ENCODE results near the gene KCNF1.

KCNF1 gene

GRCh38 chr2:10879159-10879558 lies 32.6 kb upstream of the KCNF1 start:
- no peak for DNase-seq
- in situ Hi-C loops (cut with HindIII; ENCODE audit: low pct_ligation_motif_present, low pct_unique_long_range_greater_than_20kb, low sequenced_read_pairs): no loop called here

DNA sequence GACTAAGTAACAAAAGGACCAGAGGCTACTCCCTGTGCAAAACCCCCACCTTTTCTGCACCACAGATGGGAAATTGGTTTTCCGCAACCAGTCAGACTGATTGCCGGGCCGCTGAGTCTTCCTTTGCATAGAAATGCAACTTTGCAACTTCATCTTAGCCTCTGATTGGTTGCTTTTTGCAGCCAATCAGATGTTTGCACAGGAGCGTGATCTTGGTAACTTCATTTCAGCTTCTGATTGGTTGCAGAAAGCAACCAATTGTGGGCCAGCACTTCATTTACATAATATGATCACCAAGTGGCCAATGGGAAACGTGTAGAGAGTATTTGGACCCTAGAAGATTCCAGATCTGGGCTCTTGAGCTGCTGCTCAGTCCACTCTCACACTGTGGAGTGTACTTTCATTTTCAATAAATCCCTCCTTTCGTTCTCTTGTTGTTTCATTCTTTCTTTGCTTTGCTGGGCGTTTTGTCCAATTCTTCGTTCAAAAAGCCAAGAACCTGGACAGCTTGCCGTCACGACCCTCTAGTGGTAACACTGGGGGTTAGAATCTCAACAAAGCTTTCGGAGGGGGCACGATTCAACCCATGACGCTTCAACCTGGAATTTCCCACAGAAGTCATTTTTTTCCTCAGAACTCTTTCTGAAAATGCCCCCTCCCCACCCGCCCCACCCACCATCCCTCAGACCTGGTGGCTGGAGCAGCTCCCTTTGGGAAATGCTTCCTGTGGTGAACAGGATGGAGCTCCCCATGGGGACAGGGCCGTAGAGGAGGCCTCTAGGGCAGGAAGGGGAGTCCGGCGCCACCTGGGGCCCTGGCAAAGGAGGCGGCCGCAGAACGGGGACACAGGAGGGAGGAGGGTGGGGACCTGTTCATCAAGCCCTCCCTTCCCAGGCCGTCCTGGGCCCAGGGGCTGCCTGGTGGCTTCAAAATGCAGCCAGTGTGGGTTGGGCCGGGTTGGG lies 31.8 kb upstream of the KCNF1 start:
- in situ Hi-C loops (cut with HindIII; ENCODE audit: low pct_ligation_motif_present, low pct_unique_long_range_greater_than_20kb, low sequenced_read_pairs): no loop called here
- no peak for DNase-seq

GRCh38 chr2:10880586-10881321 lies 31.0 kb upstream of the KCNF1 start:
- in situ Hi-C loops (cut with HindIII; ENCODE audit: low pct_ligation_motif_present, low pct_unique_long_range_greater_than_20kb, low sequenced_read_pairs): no loop called here
- no peak for DNase-seq

DNA sequence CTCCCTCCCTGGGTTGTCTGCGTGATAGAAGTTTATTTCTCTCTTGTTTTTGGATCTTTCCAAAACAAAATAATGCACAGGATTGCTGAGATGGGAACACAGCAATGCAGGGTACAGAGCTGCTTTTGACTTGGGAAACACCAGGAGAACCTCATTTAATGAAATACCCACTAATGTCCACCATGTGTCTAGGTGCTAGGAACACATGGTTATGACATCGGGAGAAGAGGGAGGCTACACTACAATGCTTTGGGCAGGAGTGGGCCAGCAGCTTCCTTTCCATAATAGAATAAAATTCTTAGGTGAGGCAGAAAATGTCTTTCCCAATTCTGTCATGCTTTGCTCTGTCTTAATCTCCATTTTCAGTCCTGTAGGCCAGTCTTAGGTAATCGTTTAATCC lies 29.2 kb upstream of the KCNF1 start:
- DNase-seq: no peak
- in situ Hi-C loops (cut with HindIII; ENCODE audit: low pct_ligation_motif_present, low pct_unique_long_range_greater_than_20kb, low sequenced_read_pairs): no loop called here

DNA sequence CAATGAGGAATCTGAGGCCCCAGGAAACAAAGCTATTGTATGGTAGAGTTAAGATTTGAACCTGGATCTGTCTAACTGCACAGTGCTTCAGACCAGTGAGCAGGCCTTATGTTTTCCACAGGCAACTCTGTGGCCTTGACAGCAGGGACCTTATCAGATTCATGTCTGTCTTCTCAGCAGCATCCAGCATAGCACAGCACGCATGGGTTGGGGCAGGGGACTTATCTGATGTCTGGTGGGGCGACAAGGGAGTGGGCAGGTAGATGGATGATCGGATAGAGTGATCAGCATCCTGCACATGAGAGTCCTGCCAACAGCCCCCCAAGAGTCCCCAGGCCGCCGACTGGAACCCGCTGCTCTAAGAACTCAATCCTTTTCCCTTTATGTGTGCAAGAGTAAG lies 28.7 kb upstream of the KCNF1 start:
- in situ Hi-C loops (cut with HindIII; ENCODE audit: low pct_ligation_motif_present, low pct_unique_long_range_greater_than_20kb, low sequenced_read_pairs): no loop called here
- DNase-seq: no peak

- DNase-seq: no peak
- in situ Hi-C loops (cut with HindIII; ENCODE audit: low pct_ligation_motif_present, low pct_unique_long_range_greater_than_20kb, low sequenced_read_pairs): no loop called here
Observed at GRCh38 chr2:10883801-10884478, 27.8 kb upstream of the KCNF1 start.

- in situ Hi-C loops (cut with HindIII; ENCODE audit: low pct_ligation_motif_present, low pct_unique_long_range_greater_than_20kb, low sequenced_read_pairs): no loop called here
- no peak for DNase-seq
Observed at GRCh38 chr2:10884574-10884975, 27.2 kb upstream of the KCNF1 start.

- in situ Hi-C loops (cut with HindIII; ENCODE audit: low pct_ligation_motif_present, low pct_unique_long_range_greater_than_20kb, low sequenced_read_pairs): no loop called here
- DNase-seq: no peak
Observed at GRCh38 chr2:10885094-10885860, 26.5 kb upstream of the KCNF1 start.

- DNase-seq: no peak
- in situ Hi-C loops (cut with HindIII; ENCODE audit: low pct_ligation_motif_present, low pct_unique_long_range_greater_than_20kb, low sequenced_read_pairs): no loop called here
Observed at GRCh38 chr2:10887476-10887875, 24.3 kb upstream of the KCNF1 start.

DNA sequence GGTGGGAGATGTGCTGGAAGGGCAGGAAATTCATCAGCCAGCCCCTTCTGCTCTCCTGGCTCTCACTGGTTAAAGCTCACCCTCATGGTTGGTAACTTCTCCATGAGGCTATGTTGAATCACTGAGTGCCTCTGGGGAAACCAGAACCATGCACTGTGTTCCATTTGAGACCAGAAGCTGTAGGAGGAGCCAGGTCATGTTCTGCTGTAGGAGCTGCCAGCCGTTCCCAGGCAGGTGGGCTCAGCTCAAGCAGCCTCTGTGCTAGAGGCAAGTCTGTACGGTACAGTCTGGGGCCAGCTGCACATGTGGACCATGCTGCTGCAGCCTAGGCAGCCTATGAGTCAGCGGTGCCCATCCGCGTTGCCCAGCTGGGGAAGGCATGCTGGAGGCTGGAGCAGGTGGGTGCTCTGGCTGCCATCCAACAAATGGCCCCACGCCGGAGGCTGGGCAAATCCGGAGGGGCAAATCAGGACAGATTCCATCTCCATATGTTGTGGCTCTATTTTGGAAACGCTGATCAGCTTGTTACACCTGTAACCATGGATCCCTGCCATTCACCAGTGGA lies 22.0 kb upstream of the KCNF1 start:
- in situ Hi-C loops (cut with HindIII; ENCODE audit: low pct_ligation_motif_present, low pct_unique_long_range_greater_than_20kb, low sequenced_read_pairs): no loop called here
- no peak for DNase-seq

DNA sequence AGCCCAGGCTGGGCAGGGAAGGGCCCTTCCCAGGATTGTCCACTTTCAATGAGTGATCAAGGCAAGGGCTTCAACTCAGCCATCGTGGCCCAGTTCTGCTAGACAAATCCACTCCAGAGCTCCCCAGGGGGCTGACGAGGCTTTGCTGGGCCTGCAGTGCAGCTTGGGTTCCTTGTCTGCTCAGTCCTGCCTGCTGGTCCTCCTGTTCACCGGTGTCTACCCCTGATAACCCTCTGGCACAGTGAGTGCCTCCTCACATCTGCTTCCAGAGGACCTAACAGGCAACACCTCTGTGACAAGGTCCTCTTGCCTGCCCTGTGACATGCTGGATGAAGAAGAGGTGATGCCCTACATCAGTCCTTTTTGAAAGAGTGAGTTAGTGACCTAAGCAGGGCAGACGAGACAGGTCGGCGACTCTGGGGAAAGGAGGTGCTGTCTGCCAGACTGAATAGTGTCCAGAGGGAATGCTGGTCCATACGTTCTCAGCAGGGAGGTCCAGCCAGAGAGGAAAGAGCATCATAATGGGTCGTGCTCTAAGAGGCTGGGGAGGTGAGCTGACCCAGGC lies 20.9 kb upstream of the KCNF1 start:
- in situ Hi-C loops (cut with HindIII; ENCODE audit: low pct_ligation_motif_present, low pct_unique_long_range_greater_than_20kb, low sequenced_read_pairs): no loop called here
- no peak for DNase-seq

DNA sequence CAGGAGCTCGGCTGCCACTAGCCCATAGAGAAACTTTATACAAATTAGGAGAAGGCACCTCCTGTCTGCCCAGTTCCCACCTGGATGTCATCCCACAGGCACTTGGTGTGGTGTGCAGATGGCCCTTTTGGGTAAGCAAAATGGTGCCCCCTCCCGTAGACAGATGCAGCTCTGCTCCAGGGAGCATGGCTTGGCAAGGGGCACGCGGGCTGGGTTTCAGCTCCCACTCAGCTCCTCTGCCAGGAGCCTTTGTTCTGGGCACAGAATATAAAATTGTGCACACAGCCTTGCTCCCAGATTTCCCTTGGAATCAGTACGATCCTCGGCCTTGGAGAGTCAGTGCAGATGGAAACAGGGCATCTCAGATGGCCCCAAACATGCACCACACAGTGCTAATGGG lies 20.3 kb upstream of the KCNF1 start:
- in situ Hi-C loops (cut with HindIII; ENCODE audit: low pct_ligation_motif_present, low pct_unique_long_range_greater_than_20kb, low sequenced_read_pairs): no loop called here
- no peak for DNase-seq

DNA sequence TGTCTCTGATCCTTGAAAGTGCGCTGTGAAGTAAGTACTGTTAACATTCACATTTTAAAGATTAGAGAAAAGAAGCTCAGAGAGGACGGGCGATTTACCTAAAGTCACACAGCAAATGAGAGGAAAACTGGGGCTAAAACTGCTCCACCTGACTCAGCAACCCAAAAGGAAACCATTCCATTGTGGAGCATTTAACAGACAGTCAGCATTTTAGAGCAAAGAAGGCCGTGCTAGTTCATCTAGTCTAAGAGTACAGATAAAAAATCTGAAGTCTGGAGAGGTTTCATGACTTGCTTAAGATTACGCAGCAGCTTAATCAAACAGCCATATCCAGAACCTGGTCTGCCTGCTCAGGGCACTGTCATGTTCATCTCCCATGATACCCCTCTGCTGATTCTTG lies 19.9 kb upstream of the KCNF1 start:
- in situ Hi-C loops (cut with HindIII; ENCODE audit: low pct_ligation_motif_present, low pct_unique_long_range_greater_than_20kb, low sequenced_read_pairs): no loop called here
- no peak for DNase-seq

GRCh38 chr2:10892316-10892715 lies 19.4 kb upstream of the KCNF1 start:
- in situ Hi-C loops (cut with HindIII; ENCODE audit: low pct_ligation_motif_present, low pct_unique_long_range_greater_than_20kb, low sequenced_read_pairs): no loop called here
- no peak for DNase-seq

- in situ Hi-C loops (cut with HindIII; ENCODE audit: low pct_ligation_motif_present, low pct_unique_long_range_greater_than_20kb, low sequenced_read_pairs): no loop called here
- no peak for DNase-seq
Observed at GRCh38 chr2:10892796-10893350, 18.9 kb upstream of the KCNF1 start.

DNA sequence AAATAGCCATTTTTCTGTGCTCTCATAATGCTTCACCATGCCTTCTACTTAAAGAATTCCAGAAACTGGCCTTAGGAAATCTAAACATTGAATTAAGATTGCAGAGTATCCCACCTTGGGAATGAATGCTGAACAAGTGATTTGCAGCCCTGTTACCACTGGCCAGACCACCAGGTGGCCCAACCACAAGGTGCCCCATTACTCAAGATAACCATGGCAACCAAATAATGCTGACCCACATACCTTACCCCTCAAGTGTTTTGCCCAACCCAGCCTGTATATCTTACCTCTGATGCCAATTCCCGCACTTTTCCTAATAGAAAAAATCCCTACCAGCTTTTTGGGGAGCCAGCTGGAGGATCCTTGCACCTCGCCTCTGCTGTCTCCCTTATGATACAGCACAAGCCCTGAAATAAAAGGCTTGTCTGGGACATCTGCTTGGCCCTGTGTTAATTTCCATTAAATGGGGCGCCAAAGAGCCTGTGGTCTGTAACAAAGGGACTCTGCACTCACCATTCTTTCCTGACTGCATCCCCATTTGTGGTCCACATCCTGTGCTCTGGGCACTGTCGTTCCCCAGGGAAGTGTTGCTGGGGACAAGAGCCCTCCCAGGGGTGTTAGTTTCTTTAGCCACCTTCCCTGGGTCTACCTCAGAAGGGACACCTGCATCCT lies 17.3 kb upstream of the KCNF1 start:
- in situ Hi-C loops (cut with HindIII; ENCODE audit: low pct_ligation_motif_present, low pct_unique_long_range_greater_than_20kb, low sequenced_read_pairs): no loop called here
- DNase-seq: no peak

GRCh38 chr2:10895231-10895630 lies 16.5 kb upstream of the KCNF1 start:
- in situ Hi-C loops (cut with HindIII; ENCODE audit: low pct_ligation_motif_present, low pct_unique_long_range_greater_than_20kb, low sequenced_read_pairs): no loop called here
- no peak for DNase-seq

Measured in ACHN (cell line).